ENCODE results near the gene ENPEP. TPM values are rescaled to one million over a fixed set of nuclear protein-coding genes. Genes with fewer than 3 reads are reported as not detected.
A peak's percentile ranks its signal among the peaks of the same experiment; 100 is the strongest.

The ENPEP gene
- total RNA-seq, 4 donors from 2014 or later, result 1.4 to 4.2 (median 2.1) TPM

- H3K4me1 ChIP-seq, result peaks cover 27 to 58% of the 10 kb centered on the region in 2 donors
- ATAC-seq (peak; percentile 34 to 56), DNase-seq (no peak)
- H3K27ac ChIP-seq, result peak overlapping the region; percentile 75 to 86 (median 83)
- H3K36me3 ChIP-seq, result no peaks in the 10 kb centered on the region
- H3K9me3 ChIP-seq, result no peaks in the 10 kb centered on the region
- no peaks in the 10 kb centered on the region for H3K27me3 ChIP-seq
- in situ Hi-C loops (cut with MboI; ENCODE audit: low sequenced_read_pairs in 4 of 4) (no loop called here), intact Hi-C loops (cut with DNase I; ENCODE audit: low total_unique reads) (no loop called here)
- peak overlapping the region; percentile 0 to 3 (median 2) for H3K4me3 ChIP-seq
- TF ChIP-seq CTCF (IDR thresholded peaks at IDR 0.05 in 4 of 5, conservative IDR thresholded peaks at IDR 0.05 in 1 of 5) (no peak), POLR2A (IDR thresholded peaks at IDR 0.05) (no peak)
Measured at GRCh38 chr4:110487873-110488272, 11.9 kb downstream of the ENPEP start.

- peaks cover 27 to 60% of the 10 kb centered on the region in 2 donors for H3K4me1 ChIP-seq
- no peak for ATAC-seq
- no peak for DNase-seq
- no peaks in the 10 kb centered on the region for H3K27me3 ChIP-seq
- no peaks in the 10 kb centered on the region for H3K9me3 ChIP-seq
- intact Hi-C loops (cut with DNase I; ENCODE audit: low total_unique reads), result no loop called here
- peak overlapping the region in 1 of 4 donors; percentile 36 for H3K27ac ChIP-seq
- in situ Hi-C loops (cut with MboI; ENCODE audit: low sequenced_read_pairs in 4 of 4), result no loop called here
- H3K4me3 ChIP-seq, result no peak overlapping the region
- no peak for TF ChIP-seq POLR2A (IDR thresholded peaks at IDR 0.05)
- no peak for TF ChIP-seq CTCF (IDR thresholded peaks at IDR 0.05 in 4 of 5, conservative IDR thresholded peaks at IDR 0.05 in 1 of 5)
- H3K36me3 ChIP-seq, result no peaks in the 10 kb centered on the region
Measured at GRCh38 chr4:110489901-110490508, 14.1 kb downstream of the ENPEP start.

GRCh38 chr4:110492522-110492921 lies 16.6 kb downstream of the ENPEP start:
- H3K27me3 ChIP-seq, result no peaks in the 10 kb centered on the region
- H3K36me3 ChIP-seq, result no peaks in the 10 kb centered on the region
- DNase-seq, result no peak
- peaks cover 6 to 37% of the 10 kb centered on the region in 2 donors for H3K4me1 ChIP-seq
- H3K4me3 ChIP-seq, result no peak overlapping the region
- intact Hi-C loops (cut with DNase I; ENCODE audit: low total_unique reads) (no loop called here), in situ Hi-C loops (cut with MboI; ENCODE audit: low sequenced_read_pairs in 4 of 4) (no loop called here)
- H3K27ac ChIP-seq, result no peak overlapping the region
- TF ChIP-seq CTCF (IDR thresholded peaks at IDR 0.05 in 4 of 5, conservative IDR thresholded peaks at IDR 0.05 in 1 of 5) (no peak), POLR2A (IDR thresholded peaks at IDR 0.05) (no peak)
- H3K9me3 ChIP-seq, result no peaks in the 10 kb centered on the region
- ATAC-seq, result no peak

- peak overlapping the region in 2 of 4 donors; percentile 3 to 6 for H3K27ac ChIP-seq
- DNase-seq, result no peak
- H3K4me3 ChIP-seq, result no peak overlapping the region
- intact Hi-C loops (cut with DNase I; ENCODE audit: low total_unique reads), result no loop called here
- H3K36me3 ChIP-seq, result no peaks in the 10 kb centered on the region
- in situ Hi-C loops (cut with MboI; ENCODE audit: low sequenced_read_pairs in 4 of 4), result no loop called here
- TF ChIP-seq CTCF (IDR thresholded peaks at IDR 0.05 in 4 of 5, conservative IDR thresholded peaks at IDR 0.05 in 1 of 5) (no peak), POLR2A (IDR thresholded peaks at IDR 0.05) (no peak)
- H3K9me3 ChIP-seq, result no peaks in the 10 kb centered on the region
- no peaks in the 10 kb centered on the region for H3K27me3 ChIP-seq
- peaks cover 6 to 27% of the 10 kb centered on the region in 2 donors for H3K4me1 ChIP-seq
- no peak for ATAC-seq
Measured at GRCh38 chr4:110493520-110493919, 17.6 kb downstream of the ENPEP start.

GRCh38 chr4:110498420-110498819 lies 22.5 kb downstream of the ENPEP start:
- DNase-seq, result no peak
- intact Hi-C loops (cut with DNase I; ENCODE audit: low total_unique reads) (no loop called here), in situ Hi-C loops (cut with MboI; ENCODE audit: low sequenced_read_pairs in 4 of 4) (no loop called here)
- no peak for ATAC-seq
- H3K9me3 ChIP-seq, result no peaks in the 10 kb centered on the region
- H3K4me1 ChIP-seq, result peaks cover 4 to 13% of the 10 kb centered on the region in 2 donors
- no peak overlapping the region for H3K4me3 ChIP-seq
- no peaks in the 10 kb centered on the region for H3K36me3 ChIP-seq
- no peaks in the 10 kb centered on the region for H3K27me3 ChIP-seq
- no peak overlapping the region for H3K27ac ChIP-seq
- TF ChIP-seq POLR2A (IDR thresholded peaks at IDR 0.05) (no peak), CTCF (IDR thresholded peaks at IDR 0.05 in 4 of 5, conservative IDR thresholded peaks at IDR 0.05 in 1 of 5) (no peak)
